ENCODE data around the gene ASCC2. TPM values are rescaled to one million over a fixed set of nuclear protein-coding genes. Genes with fewer than 3 reads are reported as not detected.

Gene ASCC2
- total RNA-seq, 2 experiments from 2014 or later, result 55.3 to 58.5 TPM

DNA sequence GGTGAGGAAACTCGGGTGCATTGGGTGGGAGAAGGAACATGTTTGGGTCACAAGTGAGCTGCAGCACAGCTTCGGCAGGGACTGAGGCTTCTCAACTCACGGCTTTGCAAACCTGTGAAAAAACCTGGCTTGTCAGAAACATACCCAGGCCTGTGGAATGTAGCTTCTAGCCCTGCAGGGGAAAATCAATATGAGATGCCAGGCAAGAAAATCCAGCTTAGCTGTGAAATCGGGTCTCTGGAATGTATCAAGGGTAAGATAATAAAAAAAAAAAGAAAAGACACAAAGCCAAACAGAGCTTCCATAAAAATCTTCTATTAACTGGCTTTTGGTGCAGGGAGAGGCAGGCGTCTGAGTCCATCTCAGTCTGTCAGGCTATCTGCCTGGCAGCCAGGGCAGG is 42.4 kb downstream of the ASCC2 start:
- Mint-ChIP-seq H3K27ac (peak overlapping the region; percentile 5), H3K27me3 (no peaks in the 10 kb centered on the region), H3K4me3 (no peak overlapping the region), H3K4me1 (ENCODE audit: low read depth) (peaks cover 14% of the 10 kb centered on the region), H3K36me3 (ENCODE audit: low read depth) (peaks cover 34% of the 10 kb centered on the region), H3K9me3 (no peaks in the 10 kb centered on the region)
- TF ChIP-seq, protein P1, sequence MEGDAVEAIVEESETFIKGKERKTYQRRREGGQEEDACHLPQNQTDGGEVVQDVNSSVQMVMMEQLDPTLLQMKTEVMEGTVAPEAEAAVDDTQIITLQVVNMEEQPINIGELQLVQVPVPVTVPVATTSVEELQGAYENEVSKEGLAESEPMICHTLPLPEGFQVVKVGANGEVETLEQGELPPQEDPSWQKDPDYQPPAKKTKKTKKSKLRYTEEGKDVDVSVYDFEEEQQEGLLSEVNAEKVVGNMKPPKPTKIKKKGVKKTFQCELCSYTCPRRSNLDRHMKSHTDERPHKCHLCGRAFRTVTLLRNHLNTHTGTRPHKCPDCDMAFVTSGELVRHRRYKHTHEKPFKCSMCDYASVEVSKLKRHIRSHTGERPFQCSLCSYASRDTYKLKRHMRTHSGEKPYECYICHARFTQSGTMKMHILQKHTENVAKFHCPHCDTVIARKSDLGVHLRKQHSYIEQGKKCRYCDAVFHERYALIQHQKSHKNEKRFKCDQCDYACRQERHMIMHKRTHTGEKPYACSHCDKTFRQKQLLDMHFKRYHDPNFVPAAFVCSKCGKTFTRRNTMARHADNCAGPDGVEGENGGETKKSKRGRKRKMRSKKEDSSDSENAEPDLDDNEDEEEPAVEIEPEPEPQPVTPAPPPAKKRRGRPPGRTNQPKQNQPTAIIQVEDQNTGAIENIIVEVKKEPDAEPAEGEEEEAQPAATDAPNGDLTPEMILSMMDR (IDR thresholded peaks at IDR 0.05), result no peak
- intact Hi-C loops (cut with micrococcal nuclease), result no loop called here
- ChIA-PET CTCF (interaction anchor here (3.2 to 3.6 kb wide), 2 partner anchors 170 to 210 kb away, joined by 10 read pairs; no protein-coding TSS in a partner anchor), POLR2A (no interaction called here)
- ATAC-seq (no peak), DNase-seq (no peak)

DNA sequence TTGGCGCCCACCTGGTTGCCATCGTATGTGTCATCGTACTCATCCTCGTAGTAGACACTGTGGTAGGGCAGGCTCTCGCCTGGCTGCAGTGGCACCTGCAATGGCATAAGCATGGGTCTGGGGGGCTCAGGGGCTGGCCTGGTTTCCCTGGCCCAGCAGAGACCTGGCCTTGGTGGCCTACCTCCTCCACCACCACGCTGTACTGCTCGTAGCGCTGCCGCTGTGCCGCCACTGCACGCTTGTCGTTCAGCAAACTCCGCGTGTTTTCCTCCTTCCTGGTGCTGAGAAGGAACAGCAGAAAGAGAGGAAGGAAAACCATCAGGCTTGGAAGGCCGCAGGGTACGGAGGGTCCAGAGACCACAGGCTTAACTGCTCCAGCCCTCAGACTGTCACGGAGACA is 44.7 kb downstream of the ASCC2 start:
- Mint-ChIP-seq H3K27ac (no peak overlapping the region), H3K4me3 (no peak overlapping the region), H3K36me3 (ENCODE audit: low read depth) (peaks cover 37% of the 10 kb centered on the region), H3K4me1 (ENCODE audit: low read depth) (peaks cover 12% of the 10 kb centered on the region), H3K27me3 (no peaks in the 10 kb centered on the region), H3K9me3 (no peaks in the 10 kb centered on the region)
- POLR2A ChIA-PET, result no interaction called here
- TF ChIP-seq, protein P1 (IDR thresholded peaks at IDR 0.05), result no peak
- intact Hi-C loops (cut with micrococcal nuclease), result no loop called here
- no peak for DNase-seq
- ATAC-seq, result no peak
- CTCF ChIA-PET, result no interaction called here

DNA sequence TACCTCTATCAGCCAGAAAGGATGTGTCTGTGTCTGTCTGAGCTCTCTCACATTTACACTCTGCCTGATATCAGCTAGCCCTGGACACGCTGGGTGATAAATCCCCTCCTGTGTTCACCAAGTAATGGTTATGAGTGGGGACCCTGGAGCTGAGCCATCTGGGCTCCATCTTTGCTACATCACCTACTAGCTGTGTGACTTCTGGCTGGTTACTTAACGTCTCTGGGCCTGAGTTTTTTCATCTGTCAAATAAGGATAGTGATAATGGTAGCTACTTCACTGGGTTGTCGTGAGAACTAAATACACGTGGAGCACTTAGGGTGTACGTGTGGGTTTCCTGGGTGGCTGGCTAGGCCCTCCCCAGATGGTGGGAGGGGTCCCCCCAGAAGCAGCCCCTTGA is 48.0 kb downstream of the ASCC2 start:
- CTCF ChIA-PET, result no interaction called here
- H3K27ac Mint-ChIP-seq, result no peak overlapping the region
- ATAC-seq, result no peak
- intact Hi-C loops (cut with micrococcal nuclease), result no loop called here
- POLR2A ChIA-PET, result interaction anchor here (0.5 kb wide), 1 partner anchor 482 kb away, joined by 3 read pairs; no protein-coding TSS in a partner anchor
- no peaks in the 10 kb centered on the region for H3K9me3 Mint-ChIP-seq
- no peaks in the 10 kb centered on the region for H3K27me3 Mint-ChIP-seq
- no peaks in the 10 kb centered on the region for H3K4me1 Mint-ChIP-seq (ENCODE audit: low read depth)
- TF ChIP-seq, protein P1 (IDR thresholded peaks at IDR 0.05), result no peak
- peaks cover 24% of the 10 kb centered on the region for H3K36me3 Mint-ChIP-seq (ENCODE audit: low read depth)
- DNase-seq, result no peak
- H3K4me3 Mint-ChIP-seq, result no peak overlapping the region

DNA sequence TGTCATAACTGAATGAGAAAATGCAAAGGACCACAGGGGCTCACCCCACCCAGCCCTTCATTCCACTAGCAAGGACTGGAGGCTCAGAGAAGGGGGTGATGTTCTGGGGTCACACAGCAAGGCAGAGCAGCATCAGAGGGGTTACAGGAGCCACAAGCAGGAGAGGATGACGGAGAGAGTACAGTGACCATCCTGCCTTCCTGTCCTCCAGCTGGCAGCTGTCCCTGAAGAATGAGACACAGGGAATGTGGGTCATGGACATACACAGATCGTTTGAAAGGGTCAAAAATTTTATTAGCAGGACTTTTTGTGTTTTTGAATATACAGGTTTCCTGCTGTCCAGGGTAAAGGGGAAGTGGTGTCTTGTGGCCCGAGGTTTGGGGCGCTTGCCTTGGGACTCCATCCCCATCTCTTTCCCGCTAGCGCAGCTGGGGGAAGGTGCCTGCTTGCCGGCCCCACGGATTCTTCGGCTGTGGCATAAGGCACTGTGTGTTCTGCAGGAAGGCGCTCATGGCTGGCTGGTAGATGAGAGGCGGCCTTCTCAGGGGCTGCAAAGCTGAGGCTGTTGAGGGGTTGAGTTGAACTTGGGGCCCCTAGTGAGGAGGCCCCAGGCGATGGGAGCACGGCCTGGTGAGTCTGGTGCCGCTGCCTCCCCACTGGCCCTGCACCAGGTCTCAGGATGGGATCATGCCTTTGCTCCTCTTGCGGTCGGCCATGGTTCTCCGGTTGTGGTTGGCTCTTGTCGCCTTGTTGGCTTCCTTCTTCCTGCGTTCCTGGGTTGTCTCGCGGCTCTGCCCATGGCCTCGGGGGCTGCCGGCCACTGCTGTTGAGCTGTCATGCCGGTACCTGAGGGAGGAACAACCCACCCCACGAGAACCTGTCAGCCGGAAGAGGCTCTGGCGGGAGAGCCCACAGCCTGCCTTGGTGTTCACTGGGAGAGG is 49.5 kb downstream of the ASCC2 start:
- intact Hi-C loops (cut with micrococcal nuclease), result no loop called here
- Mint-ChIP-seq H3K27ac (no peak overlapping the region), H3K4me1 (ENCODE audit: low read depth) (no peaks in the 10 kb centered on the region), H3K27me3 (no peaks in the 10 kb centered on the region), H3K36me3 (ENCODE audit: low read depth) (peaks cover 21% of the 10 kb centered on the region), H3K4me3 (no peak overlapping the region), H3K9me3 (no peaks in the 10 kb centered on the region)
- DNase-seq (no peak), ATAC-seq (no peak)
- TF ChIP-seq, protein P1 (IDR thresholded peaks at IDR 0.05), result no peak
- POLR2A ChIA-PET, result no interaction called here
- CTCF ChIA-PET, result no interaction called here

DNA sequence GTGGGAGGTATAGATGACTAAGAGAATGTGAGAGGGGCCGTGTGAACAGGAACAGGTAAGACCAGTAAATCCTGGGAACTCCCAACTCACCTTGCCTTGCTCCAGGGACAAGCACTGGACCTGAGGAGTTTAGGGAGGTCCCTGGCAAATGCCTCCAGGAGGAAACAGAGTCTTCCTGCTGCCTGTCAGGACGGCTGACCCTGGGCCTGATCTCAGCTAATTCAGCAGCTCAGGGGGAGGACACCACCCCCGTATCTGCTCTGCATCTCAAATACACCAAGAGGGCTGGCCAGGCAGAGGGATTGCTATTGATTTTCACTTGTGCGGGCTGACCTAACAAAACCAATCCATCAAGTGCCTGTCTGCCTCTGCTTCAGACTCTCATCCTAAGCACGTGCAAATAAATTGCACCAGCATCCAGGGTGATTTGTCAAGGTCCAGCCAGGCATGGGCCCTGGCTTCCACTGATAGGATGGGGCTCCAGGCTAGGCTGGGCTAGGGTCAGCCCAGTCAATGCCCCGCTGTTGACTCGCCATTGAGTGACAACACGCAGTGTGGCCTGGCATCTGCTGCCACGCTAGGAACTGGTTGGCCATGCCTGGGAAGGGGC is 50.6 kb downstream of the ASCC2 start:
- DNase-seq (no peak), ATAC-seq (no peak)
- peaks cover 18% of the 10 kb centered on the region for H3K36me3 Mint-ChIP-seq (ENCODE audit: low read depth)
- no peaks in the 10 kb centered on the region for H3K9me3 Mint-ChIP-seq
- H3K4me3 Mint-ChIP-seq, result no peak overlapping the region
- TF ChIP-seq, protein P1 (IDR thresholded peaks at IDR 0.05), result no peak
- intact Hi-C loops (cut with micrococcal nuclease), result no loop called here
- H3K4me1 Mint-ChIP-seq (ENCODE audit: low read depth), result no peaks in the 10 kb centered on the region
- ChIA-PET POLR2A (no interaction called here), CTCF (no interaction called here)
- no peaks in the 10 kb centered on the region for H3K27me3 Mint-ChIP-seq
- H3K27ac Mint-ChIP-seq, result no peak overlapping the region

Data from activated CD8-positive, alpha-beta T cell treated with anti-CD3 and anti-CD28 coated beads for 36 hours (primary cell).